Liver (tissue), 9 donors: ENCODE measurements around the gene GPT2. TPM values are rescaled to one million over a fixed set of nuclear protein-coding genes. Genes with fewer than 3 reads are reported as not detected.

Source experiments
- DNase-seq: peaks from one replicate; pipeline ENCODE4 v3.0.0-alpha.2; 2017; ENCODE audit warnings: low spot score
- H3K27ac ChIP-seq, 2 donors: one replicate each; pipeline ENCODE4 v1.7.0; 2013; ENCODE audit warnings: inconsistent platforms in 2 of 2, low read length in 2 of 2, control low read depth in 1 of 2, low read depth in 1 of 2, mild to moderate bottlenecking in 1 of 2
- H3K27me3 ChIP-seq, 4 donors: one replicate each; pipeline versions ENCODE4 v1.6.1 to v1.7.0; 2013; ENCODE audit warnings: low read length in 3 of 4, inconsistent platforms in 1 of 4, mild to moderate bottlenecking in 1 of 4, moderate library complexity in 1 of 4; ENCODE audit not compliant: control insufficient read depth in 4 of 4, insufficient read depth in 4 of 4
- H3K36me3 ChIP-seq, 4 donors: one replicate each; pipeline versions ENCODE4 v1.6.1 to v1.7.0; 2013; ENCODE audit warnings: low read length in 3 of 4, mild to moderate bottlenecking in 3 of 4, low read depth in 1 of 4, moderate library complexity in 1 of 4; ENCODE audit not compliant: control insufficient read depth in 4 of 4, insufficient read depth in 3 of 4
- H3K4me1 ChIP-seq, 4 donors: one replicate each; pipeline versions ENCODE4 v1.6.1 to v1.7.0; 2013; ENCODE audit warnings: low read length in 3 of 4, mild to moderate bottlenecking in 3 of 4, moderate library complexity in 1 of 4; ENCODE audit not compliant: control insufficient read depth in 4 of 4, insufficient read depth in 4 of 4
- H3K4me3 ChIP-seq, 3 donors: one replicate each; pipeline versions ENCODE4 v1.6.1 to v1.7.0; 2013; ENCODE audit warnings: low read length in 3 of 3, control low read depth in 1 of 3, low read depth in 1 of 3, mild to moderate bottlenecking in 1 of 3
- H3K9ac ChIP-seq, 2 donors: one replicate each; pipeline ENCODE4 v1.7.0; 2013; ENCODE audit warnings: low read length in 2 of 2, mild to moderate bottlenecking in 2 of 2, moderate library complexity in 2 of 2, control low read depth in 1 of 2, low read depth in 1 of 2
- H3K9me3 ChIP-seq, 4 donors: one replicate each; pipeline versions ENCODE4 v1.6.1 to v1.7.0; 2013; ENCODE audit warnings: low read length in 3 of 4; ENCODE audit not compliant: control insufficient read depth in 4 of 4
- ATF3 ChIP-seq: IDR thresholded peaks from 2 replicates; pipeline ENCODE4 v1.6.1; 2016; ENCODE audit warnings: antibody characterized with exemption
- CTCF ChIP-seq: fragments of 150-350 bp; IDR thresholded peaks from 2 replicates; pipeline ENCODE4 v1.5.1; 2017; ENCODE audit warnings: improper control_type of control experiment, low read depth, low read length; ENCODE audit not compliant: missing input control
- EGR1 ChIP-seq, 2 donors: IDR thresholded peaks; 2 replicates each; pipeline ENCODE4 v1.6.1; 2016 to 2018; ENCODE audit warnings: antibody characterized with exemption in 2 of 2, low read depth in 2 of 2
- FOXA2 ChIP-seq: IDR thresholded peaks from 2 replicates; pipeline ENCODE4 v1.6.1; 2016; ENCODE audit warnings: antibody characterized with exemption
- HNF4A ChIP-seq, 2 donors: conservative IDR thresholded peaks; 2 replicates each; pipeline ENCODE4 v1.6.1; 2016; ENCODE audit warnings: antibody characterized with exemption in 2 of 2, mild to moderate bottlenecking in 2 of 2
- HNF4G ChIP-seq: IDR thresholded peaks from 2 replicates; pipeline ENCODE4 v1.6.1; 2016; ENCODE audit warnings: antibody characterized with exemption
- JUND ChIP-seq, 2 donors: IDR thresholded peaks; 2 replicates each; pipeline ENCODE4 v1.6.1; 2016; ENCODE audit warnings: antibody characterized with exemption in 2 of 2
- MAX ChIP-seq: IDR thresholded peaks from 2 replicates; pipeline ENCODE4 v1.6.1; 2016; ENCODE audit warnings: antibody characterized with exemption
- NR2F2 ChIP-seq: IDR thresholded peaks from 2 replicates; pipeline ENCODE4 v1.6.1; 2016; ENCODE audit warnings: antibody characterized with exemption
- REST ChIP-seq: IDR thresholded peaks from 2 replicates; pipeline ENCODE4 v1.6.1; 2016; ENCODE audit warnings: antibody characterized with exemption, mild to moderate bottlenecking
- RXRA ChIP-seq, 2 donors: IDR thresholded peaks; 2 replicates each; pipeline ENCODE4 v1.6.1; 2017 to 2018; ENCODE audit warnings: antibody characterized with exemption in 2 of 2, mild to moderate bottlenecking in 1 of 2
- SP1 ChIP-seq: IDR thresholded peaks from 2 replicates; pipeline ENCODE4 v1.6.1; 2018; ENCODE audit warnings: antibody characterized with exemption, mild to moderate bottlenecking
- TAF1 ChIP-seq: conservative IDR thresholded peaks from 2 replicates; pipeline ENCODE4 v1.6.1; 2016; ENCODE audit warnings: antibody characterized with exemption, mild to moderate bottlenecking
- YY1 ChIP-seq: IDR thresholded peaks from 2 replicates; pipeline ENCODE4 v1.6.1; 2016; ENCODE audit warnings: antibody characterized with exemption, mild to moderate bottlenecking
- ZBTB33 ChIP-seq: IDR thresholded peaks from 2 replicates; pipeline ENCODE4 v1.6.1; 2016; ENCODE audit warnings: antibody characterized with exemption
- WGBS: extraction: QIAGEN DNeasy Blood & Tissue Kit; methylation state at CpG from one replicate; pipeline ENCODE4 v1.1.7; 2013; 5-methylcytosine and 5-hydroxymethylcytosine counted together
- polyA plus RNA-seq, 2 donors: library from polyadenylated mRNA; stranded (reverse) in 1 of 2; unstranded in 1 of 2; fragments of 200-250 nt in 1 of 2; fragments of >200 nt in 1 of 2; fragmentation: Nextera tagmentation in 1 of 2; extraction: Ambion mirVana in 1 of 2; gene quantifications; one replicate each; pipeline versions ENCODE4 v1.2.1 to v1.2.3, GENCODE V29; 2013 to 2015
- total RNA-seq, 2 donors: library from RNA; depleted of rRNA; stranded (reverse); fragments of >200 nt; gene quantifications; one replicate each; pipeline ENCODE4 v1.2.3, GENCODE V29; 2014
- donor health status: healthy.
- donor health status: healthy.
- donor health status: healthy.
- donor health status: healthy.
- donor health status: healthy.

The GPT2 gene
- total and polyA plus RNA-seq, 4 donors = 6.8 to 78.3 (median 47.0) TPM

- no peak for TF ChIP-seq SP1
These were observed 5.2 kb downstream of the GPT2 start (continued) for GRCh38 chr16:46889245-46889941.

- 87% methylated on average over 5 of the region's 5 CpGs for WGBS
- H3K9me3 ChIP-seq = no peaks in the 10 kb centered on the region
- H3K4me1 ChIP-seq = peaks cover 13 to 70% (median 32%) of the 10 kb centered on the region in 4 donors
These were observed 5.8 kb downstream of the GPT2 start for GRCh38 chr16:46889942-46890300.

GRCh38 chr16:46891910-46892309 lies 7.7 kb downstream of the GPT2 start:
- Histone ChIP-seq H3K27me3 (no peaks in the 10 kb centered on the region), H3K4me3 (no peak overlapping the region), H3K9ac (peak overlapping the region in 1 of 2 donors; percentile 26), H3K27ac (peak overlapping the region; percentile 69 to 81), H3K4me1 (peaks cover 18 to 72% (median 32%) of the 10 kb centered on the region in 4 donors), H3K36me3 (peaks cover 0 to 12% (median 0%) of the 10 kb centered on the region in 4 donors), H3K9me3 (no peaks in the 10 kb centered on the region)
- DNase-seq = no peak
- 42% methylated on average over 1 of the region's 1 CpG for WGBS
- TF ChIP-seq HNF4A (conservative IDR thresholded peaks at IDR 0.05) (peak; percentile 56 to 62), YY1 (no peak), HNF4G (no peak), EGR1 (IDR thresholded peaks at IDR 0.05; ENCODE audit: low read depth in 2 of 2) (no peak), ZBTB33 (no peak), JUND (IDR thresholded peaks at IDR 0.05) (peak; percentile 39 to 69), REST (peak; percentile 49)

More at GRCh38 chr16:46889942-46890300, 5.8 kb downstream of the GPT2 start:
- no peak overlapping the region for H3K4me3 ChIP-seq
- peaks cover 0 to 12% (median 0%) of the 10 kb centered on the region in 4 donors for H3K36me3 ChIP-seq
- DNase-seq = no peak
- no peak overlapping the region for H3K9ac ChIP-seq
- TF ChIP-seq MAX (no peak), CTCF (no peak), FOXA2 (no peak), HNF4A (conservative IDR thresholded peaks at IDR 0.05) (no peak), TAF1 (no peak), JUND (IDR thresholded peaks at IDR 0.05) (no peak), RXRA (IDR thresholded peaks at IDR 0.05) (no peak), YY1 (no peak), NR2F2 (no peak), HNF4G (no peak), ZBTB33 (no peak), ATF3 (no peak)
- H3K27ac ChIP-seq = peak overlapping the region; percentile 1 to 66
- no peaks in the 10 kb centered on the region for H3K27me3 ChIP-seq
